Loucy (cell line): Measurements from ENCODE around the gene CENPK.

Experiments
- H2AFZ ChIP-seq: fragments of 200-600 bp; sonication (generic); 2 replicates; pipeline ENCODE4 v1.6.0; 2016; ENCODE audit warnings: antibody characterized with exemption, mild to moderate bottlenecking, low read length, moderate library complexity
- H3F3A ChIP-seq: fragments of 200-600 bp; 2 replicates; pipeline ENCODE4 v1.6.0; 2016; ENCODE audit warnings: antibody characterized with exemption, low read depth, mild to moderate bottlenecking
- H3K27me3 ChIP-seq: fragments of 200-600 bp; sonication (generic); 2 replicates; pipeline ENCODE4 v1.6.1; 2014; ENCODE audit warnings: low read length, mild to moderate bottlenecking; ENCODE audit not compliant: insufficient read depth, poor library complexity, severe bottlenecking
- H3K36me3 ChIP-seq: fragments of 200-600 bp; sonication (generic); 2 replicates; pipeline ENCODE4 v1.6.1; 2016; ENCODE audit warnings: low read length; ENCODE audit not compliant: insufficient read depth
- H3K4me1 ChIP-seq: fragments of 200-600 bp; sonication (generic); 2 replicates; pipeline ENCODE4 v1.5.1; 2014; ENCODE audit warnings: low read length, mild to moderate bottlenecking; ENCODE audit not compliant: insufficient read depth, poor library complexity, severe bottlenecking
- H3K4me2 ChIP-seq: fragments of 200-600 bp; sonication (generic); 2 replicates; pipeline ENCODE4 v1.6.0; 2014; ENCODE audit warnings: antibody characterized with exemption, low read length, low read depth, mild to moderate bottlenecking; ENCODE audit not compliant: poor library complexity, severe bottlenecking
- H3K4me3 ChIP-seq: fragments of 200-600 bp; sonication (generic); 2 replicates; pipeline ENCODE4 v1.5.1; 2014; ENCODE audit warnings: low read length, mild to moderate bottlenecking, mixed read lengths; ENCODE audit not compliant: poor library complexity, severe bottlenecking
- H3K79me2 ChIP-seq: fragments of 200-600 bp; sonication (generic); 2 replicates; pipeline ENCODE4 v1.6.1; 2014; ENCODE audit warnings: low read length; ENCODE audit not compliant: insufficient read depth
- H3K9ac ChIP-seq: fragments of 200-600 bp; sonication (generic); 2 replicates; pipeline ENCODE4 v1.6.0; 2014; ENCODE audit warnings: mild to moderate bottlenecking, low read depth, low read length, moderate library complexity; ENCODE audit not compliant: poor library complexity, severe bottlenecking
- H3K9me2 ChIP-seq: fragments of 200-600 bp; sonication (generic); replicated peaks from 2 replicates; pipeline ENCODE4 v1.6.1; 2016; ENCODE audit warnings: low read depth, low read length, mixed read lengths
- H3K9me3 ChIP-seq: fragments of 200-600 bp; sonication (generic); 2 replicates; pipeline ENCODE4 v1.6.1; 2014; ENCODE audit warnings: mild to moderate bottlenecking, antibody characterized with exemption, low read length, low read depth; ENCODE audit not compliant: insufficient read depth
- H4K20me1 ChIP-seq: fragments of 200-600 bp; sonication (generic); 2 replicates; pipeline ENCODE4 v1.6.0; 2014; ENCODE audit warnings: antibody characterized with exemption, low read length, mild to moderate bottlenecking; ENCODE audit not compliant: insufficient read depth, poor library complexity, severe bottlenecking
- EZH2phosphoT487 ChIP-seq: fragments of 200-600 bp; IDR thresholded peaks from 2 replicates; pipeline ENCODE4 v1.6.1; 2018; ENCODE audit warnings: antibody characterized with exemption, mild to moderate bottlenecking, moderate library complexity, borderline replicate concordance
- TF ChIP-seq, protein P1 (sequence below): fragments of 200-600 bp; sonication (generic); conservative IDR thresholded peaks from 2 replicates; pipeline ENCODE4 v1.5.1; 2014; ENCODE audit warnings: mild to moderate bottlenecking, antibody characterized with exemption, low read length

Gene CENPK

DNA sequence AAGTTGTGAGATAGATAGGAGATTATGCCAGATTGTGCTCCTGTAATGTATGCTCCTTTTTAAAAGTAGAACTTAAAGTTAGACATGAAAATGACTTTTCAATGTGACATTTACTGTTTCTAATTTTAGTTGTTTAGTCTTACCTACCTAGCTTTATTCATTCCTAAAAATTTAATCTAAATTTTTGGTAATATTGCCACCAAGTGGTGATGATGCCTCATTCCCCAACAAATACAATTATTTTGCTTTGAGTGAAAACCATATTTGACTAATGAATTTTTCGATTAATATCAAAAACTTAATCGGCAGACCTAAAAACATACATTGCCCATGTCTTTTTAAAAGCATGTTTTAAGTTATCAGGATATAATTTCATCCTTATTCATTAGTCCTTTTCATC lies 25.7 kb upstream of the CENPK start:
- TF ChIP-seq, protein P1, sequence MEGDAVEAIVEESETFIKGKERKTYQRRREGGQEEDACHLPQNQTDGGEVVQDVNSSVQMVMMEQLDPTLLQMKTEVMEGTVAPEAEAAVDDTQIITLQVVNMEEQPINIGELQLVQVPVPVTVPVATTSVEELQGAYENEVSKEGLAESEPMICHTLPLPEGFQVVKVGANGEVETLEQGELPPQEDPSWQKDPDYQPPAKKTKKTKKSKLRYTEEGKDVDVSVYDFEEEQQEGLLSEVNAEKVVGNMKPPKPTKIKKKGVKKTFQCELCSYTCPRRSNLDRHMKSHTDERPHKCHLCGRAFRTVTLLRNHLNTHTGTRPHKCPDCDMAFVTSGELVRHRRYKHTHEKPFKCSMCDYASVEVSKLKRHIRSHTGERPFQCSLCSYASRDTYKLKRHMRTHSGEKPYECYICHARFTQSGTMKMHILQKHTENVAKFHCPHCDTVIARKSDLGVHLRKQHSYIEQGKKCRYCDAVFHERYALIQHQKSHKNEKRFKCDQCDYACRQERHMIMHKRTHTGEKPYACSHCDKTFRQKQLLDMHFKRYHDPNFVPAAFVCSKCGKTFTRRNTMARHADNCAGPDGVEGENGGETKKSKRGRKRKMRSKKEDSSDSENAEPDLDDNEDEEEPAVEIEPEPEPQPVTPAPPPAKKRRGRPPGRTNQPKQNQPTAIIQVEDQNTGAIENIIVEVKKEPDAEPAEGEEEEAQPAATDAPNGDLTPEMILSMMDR, result no peak; the same call in 1 of the 2 replicates
- TF ChIP-seq EZH2phosphoT487, result no peak
- Histone ChIP-seq H3K27me3 (no peaks in the 10 kb centered on the region), H3K9ac (no peak overlapping the region), H3K9me2 (no peaks in the 10 kb centered on the region), H3K79me2 (no peaks in the 10 kb centered on the region), H3F3A (no peaks in the 10 kb centered on the region), H4K20me1 (no peaks in the 10 kb centered on the region), H3K4me3 (no peak overlapping the region), H3K36me3 (peaks cover 64% of the 10 kb centered on the region), H3K4me1 (no peaks in the 10 kb centered on the region), H3K9me3 (no peaks in the 10 kb centered on the region), H3K4me2 (no peak overlapping the region), H2AFZ (no peak overlapping the region)

DNA sequence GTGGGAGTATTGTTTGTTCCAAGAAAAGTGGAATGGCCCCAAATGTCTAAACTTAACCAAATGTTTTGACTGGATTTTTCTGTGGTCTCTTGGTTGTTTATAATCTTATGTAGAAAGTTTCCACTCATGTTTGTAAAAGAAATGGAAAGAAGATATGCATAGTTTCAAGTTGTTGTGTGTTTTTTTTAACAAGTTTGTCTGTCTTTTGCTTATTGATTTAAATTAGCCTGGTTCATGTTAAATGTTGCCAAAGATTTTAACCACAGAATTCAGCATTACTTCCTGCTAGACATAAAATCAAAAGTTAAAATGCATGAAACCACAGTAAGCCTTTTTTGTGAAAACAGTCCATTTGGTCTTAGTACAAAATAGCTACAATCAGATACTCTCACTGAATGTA lies 14.2 kb upstream of the CENPK start:
- no peak overlapping the region for H3K4me2 ChIP-seq
- no peaks in the 10 kb centered on the region for H3K27me3 ChIP-seq
- peaks cover 14% of the 10 kb centered on the region; the same call in 1 of the 2 replicates for H3K36me3 ChIP-seq
- H2AFZ ChIP-seq, result no peak overlapping the region
- H3F3A ChIP-seq, result no peaks in the 10 kb centered on the region
- no peaks in the 10 kb centered on the region for H4K20me1 ChIP-seq
- H3K9me3 ChIP-seq, result no peaks in the 10 kb centered on the region
- no peaks in the 10 kb centered on the region for H3K79me2 ChIP-seq
- H3K4me1 ChIP-seq, result no peaks in the 10 kb centered on the region
- no peak overlapping the region for H3K4me3 ChIP-seq
- no peaks in the 10 kb centered on the region for H3K9me2 ChIP-seq
- no peak for TF ChIP-seq EZH2phosphoT487
- TF ChIP-seq, protein P1, result no peak
- H3K9ac ChIP-seq, result no peak overlapping the region

DNA sequence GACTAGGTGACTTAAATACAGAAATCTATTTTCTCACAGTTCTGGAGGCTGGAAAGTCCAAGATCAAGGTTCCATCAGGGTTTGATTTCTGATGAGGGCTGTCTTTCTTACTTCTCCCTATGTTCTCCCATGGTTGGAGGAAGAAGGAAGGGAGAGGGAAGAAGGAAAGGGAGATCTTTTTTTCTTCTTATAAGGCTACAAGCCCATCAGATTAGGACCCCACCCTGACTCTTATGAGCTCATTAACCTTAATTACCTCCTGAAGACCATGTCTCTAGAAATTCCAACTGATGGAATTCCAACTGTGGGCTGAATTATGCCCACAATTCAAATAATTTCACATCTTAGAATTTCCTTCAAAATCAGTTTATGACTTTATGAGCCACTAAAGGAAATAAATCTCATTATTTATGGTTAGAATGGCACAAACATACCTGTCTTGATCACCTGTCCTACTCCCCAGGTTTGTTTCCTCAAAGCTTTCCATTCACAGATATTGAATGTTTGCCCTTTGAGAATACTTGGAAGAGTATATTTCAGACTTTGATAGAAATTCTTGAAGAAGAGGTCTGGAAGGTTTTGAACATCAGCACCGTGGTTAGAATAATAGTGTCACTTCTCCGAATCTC lies 7.7 kb upstream of the CENPK start:
- H3K79me2 ChIP-seq, result peaks cover 7% of the 10 kb centered on the region; the same call in 1 of the 2 replicates
- TF ChIP-seq EZH2phosphoT487, result no peak
- TF ChIP-seq, protein P1, result no peak
- H3K4me3 ChIP-seq, result no peak overlapping the region
- H2AFZ ChIP-seq, result no peak overlapping the region
- H3K4me2 ChIP-seq, result no peak overlapping the region
- peaks cover 4% of the 10 kb centered on the region; the same call in 1 of the 2 replicates for H3K36me3 ChIP-seq
- H4K20me1 ChIP-seq, result no peaks in the 10 kb centered on the region
- H3K27me3 ChIP-seq, result no peaks in the 10 kb centered on the region
- H3K4me1 ChIP-seq, result no peaks in the 10 kb centered on the region
- no peaks in the 10 kb centered on the region for H3K9me3 ChIP-seq
- H3K9me2 ChIP-seq, result no peaks in the 10 kb centered on the region
- H3F3A ChIP-seq, result no peaks in the 10 kb centered on the region
- no peak overlapping the region for H3K9ac ChIP-seq
